Measurements from ENCODE around the gene ARID1B.

ARID1B gene

DNA sequence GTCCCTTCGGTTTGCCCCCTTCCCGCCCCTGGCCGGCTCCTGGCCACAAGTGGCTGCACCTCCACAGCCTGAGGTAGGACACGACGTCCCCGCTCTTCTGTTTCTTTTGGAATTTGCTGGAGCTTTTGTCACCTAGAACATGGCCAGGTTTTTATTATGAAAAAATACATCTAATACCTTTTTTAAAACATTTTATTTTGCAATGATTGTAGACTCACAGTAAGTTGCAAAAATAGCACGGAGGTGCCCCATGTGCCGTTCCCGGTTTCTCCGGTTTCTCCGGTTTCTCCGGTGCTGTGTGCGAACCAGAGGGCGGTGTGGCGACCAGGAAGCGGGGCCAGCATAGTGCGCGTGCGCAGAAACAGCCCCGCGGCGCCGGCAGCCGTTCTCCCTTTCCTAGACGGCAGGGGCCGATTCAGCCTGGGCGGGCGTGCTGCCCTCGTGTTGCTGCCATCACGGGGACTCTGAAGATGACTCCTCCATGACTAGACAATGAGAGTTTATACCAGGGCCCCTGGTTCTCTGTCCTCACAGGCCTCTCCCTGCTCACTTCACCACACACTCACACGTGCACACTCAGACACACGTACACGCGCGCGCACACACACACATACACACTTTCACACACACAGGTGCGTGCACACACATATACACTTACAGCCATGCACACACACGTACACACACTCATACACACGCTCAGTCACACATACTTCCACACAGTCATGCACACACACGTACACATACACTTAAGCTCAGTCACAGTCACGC is 444.1 kb downstream of the ARID1B start:
- peak in 1 of 2 experiments; percentile 16 for DNase-seq

- DNase-seq, result no peak
Observed at GRCh38 chr6:157221817-157222175, 444.6 kb downstream of the ARID1B start.

DNA sequence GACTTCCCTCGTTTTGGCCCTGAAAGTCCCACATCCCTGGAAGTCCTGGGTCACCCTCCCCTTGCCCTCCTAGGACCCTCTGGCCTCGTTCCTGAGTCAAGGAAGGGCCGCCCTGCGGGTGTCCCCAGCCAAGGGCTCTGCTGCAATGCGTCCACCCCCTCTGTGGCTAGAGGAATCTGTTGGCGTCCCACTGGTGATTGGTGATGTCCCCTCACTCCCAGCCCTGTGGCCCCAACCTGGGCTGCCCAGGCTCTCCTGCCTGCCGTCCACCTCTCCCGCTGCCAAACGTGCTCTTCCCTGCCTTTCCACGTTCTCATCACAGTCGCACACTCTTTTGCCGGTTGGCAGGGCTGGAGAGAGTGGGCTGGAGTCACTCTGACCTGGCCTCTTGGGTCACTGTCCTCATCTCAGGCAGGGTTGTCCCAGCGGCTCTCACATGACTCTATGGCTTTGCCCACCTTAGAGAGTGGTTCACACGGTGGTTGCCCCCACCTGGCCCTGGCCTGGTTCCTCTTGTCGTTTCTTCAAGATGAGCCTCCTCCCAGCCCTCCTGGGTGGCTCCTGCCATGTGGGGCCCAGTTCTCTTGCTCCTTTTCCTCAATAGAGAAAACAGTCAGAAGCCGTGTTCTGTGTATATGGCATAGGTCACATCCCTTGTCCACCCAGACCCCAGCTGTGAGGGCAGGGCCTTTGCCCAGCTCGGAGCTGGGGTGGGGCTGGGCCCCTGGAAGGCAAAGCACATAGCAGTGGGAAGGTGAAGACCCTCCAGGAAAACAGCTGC is 445.2 kb downstream of the ARID1B start:
- DNase-seq, result no peak

DNA sequence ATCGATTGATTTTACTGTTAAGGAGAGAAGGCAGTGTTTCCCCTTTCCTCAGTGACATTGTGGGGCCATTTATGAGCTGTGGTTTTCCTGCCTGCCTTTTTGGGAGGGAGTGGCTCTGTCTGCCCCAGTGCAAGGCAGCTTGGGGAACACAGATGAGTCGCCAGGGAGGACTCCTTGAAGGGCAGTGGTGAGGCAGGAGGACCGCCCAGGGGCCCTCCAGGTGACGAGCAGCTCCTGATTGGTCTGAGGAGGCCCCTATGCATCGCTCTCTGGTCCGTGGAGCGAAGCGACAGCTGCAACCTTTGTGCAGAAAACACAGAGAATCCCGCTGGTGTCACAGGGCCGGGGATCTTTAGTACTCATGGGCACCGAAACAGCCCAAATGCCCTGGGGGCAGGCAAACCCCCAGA is 445.8 kb downstream of the ARID1B start:
- no peak for DNase-seq

- no peak for DNase-seq
Observed at GRCh38 chr6:157223511-157223910, 446.3 kb downstream of the ARID1B start.

DNA sequence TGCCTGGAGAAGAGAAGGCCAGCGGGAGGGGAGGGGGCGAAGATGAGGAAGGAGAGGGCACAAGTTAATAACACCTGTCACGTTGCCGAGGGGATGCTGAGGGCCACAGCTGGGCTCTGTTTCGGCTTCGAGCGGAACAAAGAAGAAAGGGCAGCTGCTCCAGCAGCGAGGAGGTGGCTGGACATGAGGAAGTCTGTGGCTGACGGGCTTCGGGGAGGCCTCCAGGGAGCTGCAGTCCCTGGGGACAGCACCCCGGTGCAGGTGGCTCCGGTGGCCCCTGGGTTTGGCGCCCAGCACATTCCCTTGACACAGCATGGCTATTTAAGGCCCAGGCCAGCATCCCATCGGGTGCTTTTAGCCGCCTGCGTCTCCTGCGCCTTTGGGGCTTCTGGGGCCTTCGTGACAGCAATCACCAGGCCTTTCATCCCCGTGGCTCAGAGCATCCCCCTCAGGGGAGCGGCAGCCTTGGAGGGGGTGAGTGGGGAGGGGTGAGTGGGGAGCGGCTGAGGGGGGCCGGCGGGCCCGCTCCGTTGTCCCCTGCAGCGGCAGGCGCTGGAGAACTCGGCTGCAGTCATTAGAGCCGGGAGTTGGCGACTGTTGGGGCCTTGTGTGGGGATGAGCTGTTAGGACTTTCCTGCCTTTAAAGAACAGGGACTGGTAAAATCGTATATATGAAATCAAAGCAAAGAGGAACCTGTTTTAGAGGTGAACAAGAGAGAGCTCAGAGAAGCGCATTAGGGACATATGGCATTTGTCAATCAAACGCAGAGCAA is 447.2 kb downstream of the ARID1B start:
- DNase-seq, result no peak

GRCh38 chr6:157224951-157225574 is 447.9 kb downstream of the ARID1B start:
- DNase-seq, result no peak

GRCh38 chr6:157225575-157225995 is 448.4 kb downstream of the ARID1B start:
- DNase-seq, result no peak

DNA sequence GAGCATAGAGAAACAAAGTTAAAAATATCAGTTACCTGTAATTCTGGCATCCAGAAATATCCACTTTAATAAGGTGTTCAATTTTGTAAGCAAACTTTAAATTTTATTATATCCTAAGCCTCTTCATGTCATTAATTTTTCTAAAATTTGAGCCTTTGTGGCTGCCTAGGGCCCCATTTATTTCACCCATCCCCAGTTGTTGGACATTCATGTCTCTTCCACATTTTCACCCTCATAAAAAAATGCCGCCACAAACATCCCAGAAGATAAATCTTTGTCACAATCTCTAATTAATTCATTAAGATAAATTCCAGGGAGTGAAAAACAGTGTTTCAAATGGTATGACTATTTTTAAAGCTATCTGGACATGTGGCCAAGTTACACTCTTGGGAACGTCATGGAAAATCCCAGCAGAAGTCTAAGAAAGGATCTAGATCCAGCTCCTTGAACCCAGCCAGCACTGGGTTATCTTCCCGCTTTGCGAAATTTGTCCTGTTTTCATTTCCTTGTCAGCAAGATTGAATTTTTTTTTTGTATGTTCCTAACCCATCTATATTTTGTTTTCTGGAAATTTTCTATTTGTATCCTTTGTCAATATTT is 448.9 kb downstream of the ARID1B start:
- no peak for DNase-seq

DNA sequence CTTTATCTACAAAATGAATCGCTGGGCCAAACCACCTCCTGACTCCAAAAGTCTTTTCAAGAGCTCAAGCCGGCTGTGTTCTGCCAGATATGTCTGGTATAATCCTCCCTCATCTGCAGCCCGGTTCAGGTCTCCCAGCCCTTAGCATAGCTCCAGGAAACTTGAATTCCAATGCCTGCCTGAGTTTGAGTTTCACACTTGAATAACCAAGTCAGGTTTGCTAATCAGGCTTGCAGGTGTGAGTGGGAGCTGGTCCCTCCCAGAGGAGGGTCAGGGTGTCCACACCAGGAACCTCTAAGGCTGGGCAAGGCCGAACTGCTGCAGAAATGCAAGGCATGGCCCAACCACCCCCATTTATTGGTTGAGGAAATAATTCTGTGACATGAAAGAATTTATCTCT is 449.6 kb downstream of the ARID1B start:
- no peak for DNase-seq

DNA sequence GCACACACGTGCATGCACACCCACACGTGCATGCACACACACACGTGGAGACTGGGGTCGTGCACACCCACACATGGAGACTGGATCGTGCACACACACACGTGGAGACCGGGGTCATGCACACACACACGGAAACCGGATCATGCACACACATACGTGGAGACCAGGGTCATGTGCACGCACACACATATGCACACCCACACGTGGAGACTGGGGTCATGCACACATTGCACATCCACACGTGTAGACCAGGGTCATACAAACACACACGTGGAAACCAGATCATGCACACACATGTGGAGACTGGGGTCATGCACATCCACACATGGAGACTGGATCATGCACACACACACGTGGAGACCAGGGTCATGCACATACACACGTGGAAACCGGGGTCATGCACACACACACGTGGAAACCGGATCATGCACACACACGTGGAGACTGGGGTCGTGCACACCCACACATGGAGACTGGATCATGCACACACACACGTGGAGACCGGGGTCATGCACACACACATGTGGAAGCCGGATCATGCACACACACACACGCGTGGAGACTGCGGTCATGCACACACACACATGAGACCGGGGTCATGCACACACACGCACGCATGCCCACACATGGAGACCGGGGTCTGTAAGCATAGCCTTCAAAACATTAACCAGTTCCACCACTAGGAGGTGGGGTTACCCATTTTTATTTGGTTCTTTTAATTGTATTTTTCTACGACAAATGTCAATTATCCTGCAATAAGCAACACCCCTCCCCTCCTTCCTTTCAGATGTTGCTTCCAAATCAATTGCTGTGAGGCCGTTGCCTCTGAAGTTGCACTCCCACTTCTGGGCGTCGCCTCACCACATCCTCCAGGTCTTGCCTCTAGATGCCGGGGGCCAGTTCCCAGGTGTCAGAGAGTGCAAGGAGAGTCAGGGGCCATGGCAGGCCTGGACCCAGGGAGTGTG is 450.3 kb downstream of the ARID1B start:
- DNase-seq, result no peak

DNA sequence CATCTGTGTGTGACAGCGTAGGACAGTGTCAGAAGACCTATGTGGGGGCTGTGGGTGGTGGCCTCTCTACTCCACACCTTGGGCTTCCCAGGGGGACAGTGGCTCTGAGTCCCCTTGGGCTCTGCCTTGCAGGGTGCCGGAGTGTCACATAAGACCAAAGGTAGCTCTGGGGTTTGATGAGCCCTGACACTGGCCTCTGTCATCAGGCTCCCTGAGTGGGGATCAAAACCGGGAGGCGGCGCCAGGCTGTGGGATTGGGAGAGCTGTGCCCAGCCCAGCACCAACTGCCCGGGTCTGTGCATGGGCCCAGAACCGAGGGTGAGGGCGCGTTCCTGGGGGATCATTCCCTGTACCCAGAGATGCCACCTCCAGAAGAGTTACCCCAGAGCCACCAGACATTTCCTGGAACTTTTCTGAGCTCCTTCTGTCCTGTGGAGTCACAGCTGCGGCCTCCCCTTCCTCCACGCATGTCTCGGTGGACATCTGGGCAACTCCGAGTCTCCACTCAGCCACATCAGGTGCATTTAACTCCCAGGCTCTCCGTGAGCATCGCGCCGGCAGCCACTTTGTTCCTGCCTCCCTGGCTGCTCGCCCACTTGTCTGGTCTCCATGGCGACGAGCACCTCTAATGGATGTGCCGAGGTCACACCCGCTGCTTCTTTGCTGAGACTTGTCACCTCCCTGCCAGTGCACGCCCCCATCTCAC is 451.4 kb downstream of the ARID1B start:
- peak in 1 of 2 experiments; percentile 23 for DNase-seq

- DNase-seq, result no peak
Observed at GRCh38 chr6:157229132-157229618, 452.0 kb downstream of the ARID1B start.

GRCh38 chr6:157229713-157230112 is 452.5 kb downstream of the ARID1B start:
- DNase-seq, result no peak

DNA sequence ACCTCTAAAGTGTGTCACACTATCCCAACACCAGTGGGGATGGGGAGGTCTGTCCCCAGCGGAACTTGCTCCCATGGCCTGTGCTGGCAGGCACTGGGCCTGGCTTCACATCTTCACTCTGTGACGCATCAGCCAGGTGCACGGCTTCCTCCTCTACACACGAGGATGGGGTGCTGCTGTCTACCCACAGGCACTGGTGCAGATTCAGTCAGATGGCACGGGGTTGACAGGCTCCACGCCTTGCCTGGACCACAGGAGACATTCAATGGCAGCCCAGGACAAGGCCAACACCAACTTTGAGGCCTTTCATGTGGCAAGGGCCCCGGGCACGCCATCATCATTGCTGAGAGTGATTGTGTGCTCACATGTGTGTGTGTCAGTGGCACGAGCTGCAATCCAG is 453.7 kb downstream of the ARID1B start:
- DNase-seq, result no peak

DNA sequence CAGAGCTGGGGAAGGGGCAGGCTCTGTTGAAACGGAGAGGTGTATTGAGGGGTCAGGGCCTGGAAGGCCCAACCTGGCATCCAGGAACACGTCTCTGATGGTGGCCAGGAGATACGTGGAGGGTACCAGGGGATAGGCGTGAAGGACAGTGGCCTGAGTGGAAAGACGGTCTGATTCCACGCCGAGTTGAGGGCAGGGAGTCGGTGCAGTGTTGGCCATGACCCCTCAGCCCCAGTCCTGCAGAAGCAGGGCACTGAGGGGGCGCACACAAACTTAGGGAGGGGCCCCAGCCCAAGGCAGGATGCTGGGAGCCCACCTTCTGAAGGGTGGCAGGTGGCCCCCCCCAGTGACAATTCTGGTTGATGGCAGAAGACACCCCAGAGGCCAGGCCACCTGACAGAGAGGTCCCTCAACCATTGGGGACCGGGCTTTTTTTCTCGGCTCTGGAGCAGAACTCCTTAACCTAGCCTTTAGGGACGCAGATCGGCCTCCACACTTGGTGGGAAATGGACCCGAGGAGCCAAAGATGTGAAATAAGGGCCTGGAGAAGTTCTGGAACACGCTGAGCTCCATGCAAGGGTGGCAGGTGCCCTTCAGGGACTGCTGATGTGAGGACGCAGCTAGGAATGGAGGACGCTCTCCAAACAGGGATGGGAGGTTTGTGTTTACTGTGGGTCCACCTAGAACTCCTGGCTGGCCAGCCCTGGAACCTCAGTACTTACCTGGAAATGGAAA is 455.1 kb downstream of the ARID1B start:
- no peak for DNase-seq

- DNase-seq, result no peak
Observed at GRCh38 chr6:157233156-157233555, 456.0 kb downstream of the ARID1B start.

GRCh38 chr6:157233686-157234085 is 456.5 kb downstream of the ARID1B start:
- no peak for DNase-seq

DNA sequence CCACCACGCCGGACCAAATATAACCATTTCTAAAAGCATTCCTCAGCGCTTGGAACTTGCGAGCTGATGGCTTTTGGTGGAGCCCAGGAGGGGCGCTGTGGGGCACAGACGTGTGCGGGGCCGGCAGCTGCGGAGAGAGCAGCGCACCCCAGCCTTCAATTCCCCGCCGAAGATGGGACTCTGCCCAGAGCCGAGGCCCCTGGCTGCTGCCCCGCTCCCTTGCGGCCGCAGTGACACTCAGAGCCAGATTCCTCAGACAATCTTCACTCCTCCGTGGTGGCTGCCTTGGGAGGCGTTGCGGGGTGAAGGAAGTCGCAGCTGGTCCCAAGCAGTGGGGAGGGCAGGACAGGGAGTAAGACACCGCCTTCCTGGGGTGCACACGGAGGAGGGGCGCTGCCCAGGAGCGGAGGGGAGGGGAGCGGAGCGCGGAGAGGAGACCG is 458.4 kb downstream of the ARID1B start:
- DNase-seq, result peak in 1 of 2 experiments; percentile 57
